ENCODE measurements around the gene CFDP1.

Gene CFDP1

DNA sequence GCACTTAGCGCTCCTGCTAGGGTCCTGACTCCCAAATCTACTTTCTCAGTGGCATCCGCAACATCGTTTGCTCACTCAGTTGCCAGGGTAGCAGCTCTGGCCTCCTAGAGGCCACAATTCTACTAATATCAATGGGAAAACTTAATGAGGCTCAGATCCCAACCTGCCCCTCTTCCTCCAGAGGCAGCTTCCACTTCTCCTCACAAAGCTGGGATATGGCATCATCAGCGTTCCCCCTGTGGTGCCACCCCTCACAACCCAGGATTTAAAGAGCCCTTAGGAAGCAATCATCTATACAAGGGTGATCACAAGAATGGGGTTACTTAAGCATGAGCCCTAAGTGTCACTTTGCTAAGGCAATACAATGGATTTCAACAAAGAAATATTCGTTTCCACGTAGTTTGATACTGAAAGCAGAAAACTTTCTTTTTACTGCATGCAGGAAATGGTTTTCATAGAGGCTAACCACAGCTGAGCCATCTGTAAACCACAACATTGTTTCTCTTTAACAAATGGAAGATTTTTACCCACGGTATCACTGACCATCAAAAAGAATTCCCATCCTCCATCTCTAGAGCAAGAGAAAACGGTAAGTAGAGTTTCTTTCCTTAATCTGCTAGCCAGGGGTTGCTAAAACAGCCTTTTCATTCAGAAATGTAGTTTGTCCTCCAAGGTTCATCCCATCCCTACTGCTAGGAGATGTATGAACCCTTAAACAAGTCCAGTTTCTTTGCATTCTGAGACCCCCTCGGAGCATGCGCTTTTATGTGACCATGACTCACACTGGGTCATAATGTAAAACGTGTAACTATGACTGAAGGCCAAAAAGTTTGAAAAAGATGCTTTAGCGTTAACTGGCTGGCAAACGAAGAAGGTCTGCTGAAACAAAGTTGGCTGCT, 113.5 kb downstream of the CFDP1 start:
- peak; percentile 97 for DNase-seq (ENCODE audit: low read depth)

DNA sequence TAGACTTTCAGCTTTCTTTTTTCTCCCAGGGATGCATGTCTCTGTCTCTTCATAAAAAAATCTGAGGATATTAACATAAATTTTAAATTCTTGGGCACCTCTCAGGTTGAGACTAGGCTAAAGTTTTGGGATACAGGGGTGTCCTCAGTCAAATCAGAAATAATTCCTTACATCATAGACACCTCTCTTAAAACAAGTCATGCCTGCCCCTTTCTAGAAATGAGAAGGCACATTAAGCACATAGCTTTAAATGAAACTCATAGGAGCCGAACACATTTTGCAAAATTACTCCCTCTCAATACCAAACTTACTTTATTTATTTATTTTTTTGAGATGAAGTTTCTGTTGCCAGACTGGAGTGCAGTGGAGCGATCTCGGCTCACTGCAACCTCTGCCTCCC, 114.6 kb downstream of the CFDP1 start:
- no peak for DNase-seq (ENCODE audit: low read depth)

GRCh38 chr16:75317532-75317931, 115.8 kb downstream of the CFDP1 start:
- DNase-seq (ENCODE audit: low read depth): no peak

DNA sequence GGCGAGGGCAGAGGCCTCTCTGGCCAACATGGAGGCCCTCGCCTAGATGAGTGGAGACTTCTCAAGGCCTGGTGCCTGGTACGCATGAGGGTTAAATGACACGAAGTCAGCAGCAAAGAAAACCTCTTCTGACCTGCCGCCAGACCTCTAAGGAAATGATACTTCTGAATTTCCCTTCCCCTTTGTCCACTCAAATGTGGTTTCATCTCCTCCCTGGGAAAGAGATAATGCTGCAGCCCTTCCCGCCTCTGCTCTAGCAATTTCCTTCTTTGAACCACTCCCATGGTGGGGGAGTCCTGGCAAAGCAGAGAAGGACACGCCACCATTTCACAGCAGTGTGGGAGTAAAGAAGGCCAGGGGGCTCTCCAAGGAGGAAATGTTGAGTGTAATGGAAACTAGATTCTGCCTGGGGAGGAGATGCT, 116.2 kb downstream of the CFDP1 start:
- DNase-seq (ENCODE audit: low read depth): no peak

GRCh38 chr16:75315539-75316306, 117.6 kb downstream of the CFDP1 start:
- DNase-seq (ENCODE audit: low read depth): no peak

DNA sequence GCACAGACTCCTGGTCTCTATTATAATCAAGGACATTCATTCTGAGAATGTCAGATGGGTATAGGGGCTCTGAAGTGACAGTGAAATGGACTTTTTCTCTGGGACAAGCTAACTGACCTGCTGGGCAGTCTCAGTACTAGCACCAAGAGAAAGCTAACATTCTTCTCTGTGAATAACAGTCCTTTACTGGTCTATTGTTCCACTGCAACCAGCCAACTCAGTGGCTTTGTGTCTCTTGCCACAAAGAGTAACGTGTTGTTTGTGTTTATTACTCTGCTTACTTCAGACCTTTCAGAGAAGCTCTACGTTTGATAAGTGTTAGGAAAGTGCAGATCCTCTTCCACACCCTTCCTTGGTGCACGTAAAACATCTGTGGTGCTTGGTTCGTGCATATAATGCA, 120.4 kb downstream of the CFDP1 start:
- DNase-seq (ENCODE audit: low read depth): no peak

DNA sequence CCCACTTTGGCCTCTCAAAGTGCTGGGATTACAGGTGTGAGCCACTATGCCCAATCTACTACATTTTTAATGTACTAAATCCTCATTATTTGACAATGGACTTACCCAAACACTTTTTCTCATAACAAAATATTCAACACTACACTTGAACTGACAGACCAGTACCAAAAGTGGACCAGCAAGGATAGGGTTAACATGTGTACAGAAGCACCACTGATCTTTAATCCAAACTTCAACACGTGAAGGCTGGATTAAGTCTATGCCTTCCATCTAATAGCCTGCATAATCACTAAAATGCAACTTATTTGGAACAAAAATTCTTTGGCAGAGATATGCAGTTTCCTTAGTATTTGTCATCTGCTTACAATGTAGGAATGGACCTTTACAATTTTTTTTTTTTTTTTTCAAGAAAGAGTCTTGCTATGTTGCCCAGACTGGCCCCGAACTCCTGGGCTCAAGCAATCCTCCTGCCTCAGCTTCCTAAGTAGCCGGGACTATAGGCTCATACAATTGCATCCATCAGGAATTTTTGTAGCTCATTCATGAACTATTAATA, 121.8 kb downstream of the CFDP1 start:
- no peak for DNase-seq (ENCODE audit: low read depth)

GRCh38 chr16:75310541-75310940, 122.8 kb downstream of the CFDP1 start:
- DNase-seq (ENCODE audit: low read depth): no peak

- no peak for DNase-seq (ENCODE audit: low read depth)
Observed at GRCh38 chr16:75309899-75310430, 123.3 kb downstream of the CFDP1 start.

DNA sequence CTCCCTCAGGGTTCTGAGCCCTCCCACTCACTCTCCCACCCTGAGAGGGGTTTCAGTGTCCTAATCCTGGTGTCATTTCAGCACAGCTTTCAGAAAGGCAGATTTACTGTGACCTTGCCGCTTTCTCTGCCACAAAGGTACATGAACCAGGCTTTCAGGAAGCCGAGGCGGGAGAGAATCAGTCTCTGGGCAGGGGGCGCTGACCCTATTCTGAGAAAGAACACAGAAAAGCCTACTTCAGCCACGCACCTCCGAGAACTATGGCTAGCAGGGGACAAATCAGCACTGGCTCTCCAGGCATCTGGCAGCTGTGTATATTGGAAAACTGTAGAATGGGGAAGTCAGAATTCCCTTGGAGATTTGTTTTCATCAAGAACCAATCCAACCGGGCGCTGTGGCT, 124.1 kb downstream of the CFDP1 start:
- DNase-seq (ENCODE audit: low read depth): no peak

DNA sequence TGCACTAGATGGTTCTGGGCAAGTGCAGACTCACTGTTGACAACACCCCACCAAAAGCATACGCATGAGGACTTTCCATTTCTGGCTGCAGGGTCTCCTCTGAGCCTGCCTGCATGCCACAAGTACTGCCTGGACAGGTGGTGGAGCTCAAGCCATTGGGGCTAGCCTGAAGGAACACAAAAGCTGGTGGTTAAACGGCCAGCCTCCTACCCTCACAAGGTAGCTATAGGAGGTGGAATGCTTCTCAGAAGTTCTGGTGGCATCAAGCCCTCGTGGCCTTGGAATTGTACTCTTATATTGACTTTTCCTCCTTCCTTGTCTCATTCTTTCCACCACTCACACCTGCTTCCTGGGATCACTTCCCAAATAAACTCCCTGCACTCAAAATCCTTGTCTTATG, 125.3 kb downstream of the CFDP1 start:
- no peak for DNase-seq (ENCODE audit: low read depth)

DNA sequence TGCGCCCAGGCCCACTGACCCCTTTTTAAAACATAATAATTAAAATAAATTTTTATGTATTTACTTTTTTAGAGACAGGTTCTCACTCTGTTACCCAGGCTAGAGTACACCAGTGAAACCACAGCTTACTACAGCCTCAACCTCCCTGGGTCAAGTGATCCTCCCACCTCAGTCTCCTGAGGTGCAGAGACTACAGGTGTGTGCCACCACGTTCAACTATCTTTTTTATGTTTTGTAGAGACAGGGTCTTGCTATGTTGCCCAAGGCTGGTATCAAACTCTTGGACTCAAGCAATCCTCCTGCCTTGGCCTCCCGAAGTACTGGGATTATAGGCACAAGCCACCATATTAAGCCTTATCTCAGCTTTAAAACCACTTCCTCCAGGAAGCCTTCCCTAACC, 125.8 kb downstream of the CFDP1 start:
- DNase-seq (ENCODE audit: low read depth): no peak

- no peak for DNase-seq (ENCODE audit: low read depth)
Observed at GRCh38 chr16:75306099-75306762, 127.1 kb downstream of the CFDP1 start.

- peak; percentile 100 for DNase-seq (ENCODE audit: low read depth)
Observed at GRCh38 chr16:75305364-75306098, 127.8 kb downstream of the CFDP1 start.

DNA sequence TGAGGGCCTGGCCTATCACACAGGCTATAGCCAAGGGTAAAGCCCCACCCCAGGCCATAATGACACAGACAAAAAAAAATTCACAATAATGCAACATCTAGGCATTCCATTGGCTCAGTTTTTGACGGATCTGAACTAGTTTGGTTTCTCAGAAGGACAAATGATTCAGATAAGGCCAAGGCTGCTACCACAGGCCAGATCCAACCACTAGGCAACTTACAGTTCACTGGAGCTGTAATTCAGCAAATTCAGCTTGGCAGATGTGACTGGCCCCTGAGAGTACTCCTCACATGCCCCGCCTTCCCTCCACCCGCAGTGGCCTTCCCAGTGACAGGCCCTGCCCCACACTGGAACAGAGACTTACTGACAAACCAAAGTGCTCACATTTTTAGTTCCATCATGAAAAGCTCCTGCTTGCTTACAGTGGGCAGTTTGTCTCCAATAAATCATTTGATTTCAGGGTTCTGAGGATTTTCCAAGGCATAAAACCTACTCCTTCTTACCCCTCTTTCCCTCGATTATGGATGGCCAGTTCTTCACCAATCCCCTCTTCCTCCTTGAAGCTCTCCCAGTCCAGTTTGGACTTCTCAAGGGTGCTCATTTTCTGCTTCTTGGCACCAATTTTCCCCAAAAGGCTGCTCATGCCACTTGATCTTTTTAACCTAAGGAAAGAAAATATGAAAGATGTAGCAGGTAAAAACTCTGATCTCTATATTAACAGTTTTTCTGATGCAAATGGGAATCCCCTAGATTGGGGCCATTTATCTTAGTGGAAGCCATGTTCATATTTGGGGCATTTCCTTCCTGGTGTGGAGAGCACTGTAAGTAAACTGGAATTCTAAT, 128.6 kb downstream of the CFDP1 start:
- DNase-seq (ENCODE audit: low read depth): peak; percentile 89

- DNase-seq (ENCODE audit: low read depth): no peak
Observed at GRCh38 chr16:75301804-75302203, 131.5 kb downstream of the CFDP1 start.

DNA sequence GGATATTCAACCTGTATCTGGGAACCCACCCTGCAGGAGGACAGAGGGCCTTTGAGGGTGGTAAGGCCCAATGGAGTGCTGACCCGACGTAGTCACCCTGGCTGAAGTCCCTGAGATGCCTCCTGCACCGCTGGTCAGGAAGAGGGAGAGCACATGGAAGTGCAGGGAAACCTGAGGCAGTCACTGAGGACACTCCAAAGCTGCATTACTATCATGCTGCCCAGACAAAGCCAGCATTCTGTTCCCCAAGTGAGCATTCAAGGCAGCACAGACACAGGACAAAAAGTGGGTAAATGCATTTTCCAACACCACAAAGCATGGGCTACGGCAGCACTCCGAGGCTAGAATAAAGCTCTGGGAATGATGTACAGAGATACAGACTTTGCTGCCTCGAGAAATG, 135.0 kb downstream of the CFDP1 start:
- no peak for DNase-seq (ENCODE audit: low read depth)

DNA sequence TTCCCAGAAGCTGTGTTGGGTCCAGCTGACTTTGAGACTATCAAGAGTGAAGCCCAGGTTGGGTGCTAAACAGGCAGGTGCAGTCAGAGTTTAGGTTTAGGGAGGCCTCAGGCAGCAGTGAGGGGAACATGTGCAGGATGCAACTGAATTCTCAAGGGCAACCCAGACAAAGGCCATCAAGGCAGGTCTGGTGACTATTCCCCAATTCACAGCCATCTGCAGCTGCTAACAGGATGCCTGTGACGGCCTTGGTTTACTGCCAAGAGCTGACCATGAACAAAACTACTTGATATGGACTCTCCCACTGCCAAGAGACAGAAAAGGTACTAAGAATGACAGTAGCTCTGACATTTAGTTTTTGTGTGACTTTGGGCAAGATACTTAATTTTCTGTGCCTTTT, 136.7 kb downstream of the CFDP1 start:
- no peak for DNase-seq (ENCODE audit: low read depth)

DNA sequence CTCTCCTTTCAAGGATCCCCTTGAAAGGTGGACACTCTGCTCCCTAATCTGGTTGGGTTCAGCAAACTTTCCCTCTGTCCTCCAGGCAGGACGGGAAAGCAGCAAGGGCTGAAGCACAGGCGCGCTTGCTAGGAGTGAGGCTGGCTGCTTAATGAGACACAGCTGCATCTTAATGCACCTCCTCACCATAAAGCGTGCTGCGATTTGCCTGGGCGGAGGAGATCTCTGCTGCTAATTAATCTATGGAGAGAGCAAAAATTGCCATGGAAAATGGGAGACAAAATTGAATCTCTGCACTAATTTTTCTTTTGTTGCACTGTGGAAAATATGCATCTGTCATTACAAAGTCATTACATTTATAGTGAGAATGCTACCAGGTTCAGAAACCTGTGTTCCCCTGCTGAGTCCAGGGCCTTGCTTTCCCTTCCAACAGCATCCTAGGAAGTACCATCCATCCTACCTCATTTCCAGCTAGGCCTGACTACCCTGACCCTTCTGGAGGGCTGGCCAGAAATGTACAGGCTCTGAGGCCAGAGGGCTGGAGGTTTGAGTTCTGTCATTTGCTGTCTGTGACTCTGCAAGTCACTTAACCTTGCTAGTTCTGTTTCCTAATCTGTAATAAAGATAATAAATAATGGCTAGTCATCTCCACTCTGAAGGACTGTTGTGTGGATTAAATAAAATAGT, 138.4 kb downstream of the CFDP1 start:
- no peak for DNase-seq (ENCODE audit: low read depth)

GRCh38 chr16:75293772-75294171, 139.5 kb downstream of the CFDP1 start:
- DNase-seq (ENCODE audit: low read depth): no peak

Data from HS-5 (cell line).